Mesenchymal stem cell (in vitro differentiated cells and primary cell): Measurements from ENCODE around the gene UBE2E1.

Source experiments
- DNase-seq: peaks from one replicate; pipeline ENCODE4 v3.0.0-alpha.2; 2013
- H2AFZ ChIP-seq: one replicate; pipeline ENCODE4 v1.6.1; 2013; ENCODE audit warnings: low read depth, mild to moderate bottlenecking, control low read depth, inconsistent platforms, low read length, moderate library complexity
- H2AK5ac ChIP-seq: 2 replicates; pipeline ENCODE4 v1.6.1; 2013; ENCODE audit warnings: low read length, moderate library complexity, mild to moderate bottlenecking, inconsistent platforms; ENCODE audit not compliant: severe bottlenecking
- H2BK120ac ChIP-seq: one replicate; pipeline ENCODE4 v1.6.1; 2013; ENCODE audit warnings: low read depth, mild to moderate bottlenecking, inconsistent platforms, low read length, moderate library complexity
- H2BK12ac ChIP-seq, 2 experiments: one replicate each; pipeline ENCODE4 v1.6.1; 2013; ENCODE audit warnings: inconsistent platforms in 2 of 2, low read length in 2 of 2, mild to moderate bottlenecking in 2 of 2, moderate library complexity in 2 of 2, control low read depth in 1 of 2
- H2BK15ac ChIP-seq: one replicate; pipeline ENCODE4 v1.6.1; 2013; ENCODE audit warnings: mild to moderate bottlenecking, low read depth, inconsistent platforms; ENCODE audit not compliant: poor library complexity, severe bottlenecking
- H2BK5ac ChIP-seq: 2 replicates; pipeline ENCODE4 v1.6.1; 2013; ENCODE audit warnings: low read depth, mild to moderate bottlenecking, low read length, control low read depth, inconsistent platforms; ENCODE audit not compliant: poor library complexity, severe bottlenecking
- H3K14ac ChIP-seq, 2 experiments: one replicate each; pipeline ENCODE4 v1.6.1; 2013; ENCODE audit warnings: inconsistent platforms in 2 of 2, low read length in 2 of 2, control low read depth in 1 of 2, mild to moderate bottlenecking in 1 of 2, moderate library complexity in 1 of 2
- H3K18ac ChIP-seq, 2 experiments: one replicate each; pipeline ENCODE4 v1.6.1; 2013; ENCODE audit warnings: inconsistent platforms in 2 of 2, low read length in 2 of 2, control low read depth in 1 of 2, low read depth in 1 of 2, mild to moderate bottlenecking in 1 of 2
- H3K23ac ChIP-seq, 2 experiments: one replicate each; pipeline ENCODE4 v1.6.1; 2013; ENCODE audit warnings: inconsistent platforms in 2 of 2, low read length in 2 of 2, mild to moderate bottlenecking in 2 of 2, moderate library complexity in 2 of 2, control low read depth in 1 of 2
- H3K27ac ChIP-seq: 2 replicates; pipeline ENCODE4 v1.5.1; 2013; ENCODE audit warnings: mild to moderate bottlenecking, moderate library complexity, low read length, control low read depth, inconsistent platforms; ENCODE audit not compliant: poor library complexity, severe bottlenecking
- H3K27me3 ChIP-seq, 2 experiments: 2 replicates each; pipeline versions ENCODE4 v1.6.1 to v1.7.0; 2013; ENCODE audit warnings: low read length in 2 of 2, mild to moderate bottlenecking in 2 of 2, moderate library complexity in 2 of 2, control low read depth in 1 of 2, inconsistent platforms in 1 of 2; ENCODE audit not compliant: control insufficient read depth in 1 of 2, insufficient read depth in 1 of 2
- H3K36me3 ChIP-seq, 2 experiments: 2 replicates each; pipeline versions ENCODE4 v1.6.1 to v1.7.0; 2013; ENCODE audit warnings: low read length in 2 of 2, control low read depth in 1 of 2, inconsistent platforms in 1 of 2, low read depth in 1 of 2, mild to moderate bottlenecking in 1 of 2; ENCODE audit not compliant: insufficient read depth in 2 of 2, control insufficient read depth in 1 of 2
- H3K4ac ChIP-seq, 2 experiments: one replicate each; pipeline ENCODE4 v1.6.1; 2013; ENCODE audit warnings: inconsistent platforms in 2 of 2, low read length in 2 of 2, mild to moderate bottlenecking in 2 of 2, moderate library complexity in 2 of 2, control low read depth in 1 of 2, low read depth in 1 of 2
- H3K4me1 ChIP-seq: 2 replicates; pipeline ENCODE4 v1.6.1; 2013; ENCODE audit warnings: low read depth, low read length, control low read depth; ENCODE audit not compliant: control insufficient read depth, insufficient read depth
- H3K4me2 ChIP-seq: 2 replicates; pipeline ENCODE4 v1.6.1; 2013; ENCODE audit warnings: low read length, mild to moderate bottlenecking, inconsistent platforms; ENCODE audit not compliant: poor library complexity, severe bottlenecking
- H3K4me3 ChIP-seq, 2 experiments: 2 replicates each; pipeline versions ENCODE4 v1.5.1 to v1.7.0; 2013; ENCODE audit warnings: low read length in 2 of 2, mild to moderate bottlenecking in 2 of 2, control low read depth in 1 of 2, low read depth in 1 of 2; ENCODE audit not compliant: insufficient read depth in 1 of 2
- H3K79me1 ChIP-seq: replicated peaks from 2 replicates; pipeline ENCODE4 v1.6.1; 2013; ENCODE audit warnings: mild to moderate bottlenecking, control low read depth, low read length, inconsistent platforms; ENCODE audit not compliant: poor library complexity, severe bottlenecking
- H3K9ac ChIP-seq: 2 replicates; pipeline ENCODE4 v1.7.0; 2013; ENCODE audit warnings: mild to moderate bottlenecking, low read length, moderate library complexity
- H3K9me3 ChIP-seq: 2 replicates; pipeline ENCODE4 v1.7.0; 2013; ENCODE audit warnings: mild to moderate bottlenecking, low read length; ENCODE audit not compliant: control insufficient read depth
- H4K8ac ChIP-seq: one replicate; pipeline ENCODE4 v1.6.1; 2013; ENCODE audit warnings: inconsistent platforms, mild to moderate bottlenecking, low read length, moderate library complexity
- H4K91ac ChIP-seq: one replicate; pipeline ENCODE4 v1.6.1; 2013; ENCODE audit warnings: mild to moderate bottlenecking, low read length, inconsistent platforms
- WGBS: methylation state at CpG from one replicate; pipeline ENCODE4 v1.1.7; 2013; ENCODE audit warnings: mixed read lengths; 5-methylcytosine and 5-hydroxymethylcytosine counted together

Gene UBE2E1

DNA sequence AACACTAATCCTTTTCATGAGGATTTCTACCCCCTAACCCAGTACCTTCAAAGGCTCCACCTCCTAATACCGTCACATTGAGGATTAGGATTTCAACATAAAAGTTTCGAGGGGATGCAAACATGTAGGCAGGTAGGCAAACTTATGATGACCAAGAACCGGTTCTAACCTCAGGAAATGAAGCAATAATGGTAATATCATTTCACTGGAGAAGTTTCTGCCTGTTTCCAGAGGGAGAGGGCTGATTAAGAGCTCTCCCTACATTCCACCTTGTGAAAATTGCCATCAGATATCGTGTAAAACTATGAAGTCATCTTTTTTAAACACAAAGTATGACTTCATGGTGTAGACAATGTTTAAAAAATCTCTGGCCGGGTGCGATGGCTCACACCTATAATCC, 79.5 kb downstream of the UBE2E1 start:
- peaks cover 11 to 41% of the 10 kb centered on the region in 2 experiments for H3K36me3 ChIP-seq
- H2BK15ac ChIP-seq, result no peak overlapping the region
- H3K9ac ChIP-seq, result no peak overlapping the region
- H2AK5ac ChIP-seq, result no peak overlapping the region
- no peak overlapping the region for H3K27ac ChIP-seq
- WGBS, result 97% methylated on average over 5 of the region's 6 CpGs
- H3K4me2 ChIP-seq, result no peak overlapping the region
- H2AFZ ChIP-seq, result no peak overlapping the region
- DNase-seq, result no peak
- peaks cover 37% of the 10 kb centered on the region for H3K79me1 ChIP-seq
- H3K9me3 ChIP-seq, result no peaks in the 10 kb centered on the region
- no peak overlapping the region for H3K14ac ChIP-seq
- no peak overlapping the region for H3K18ac ChIP-seq
- no peak overlapping the region for H2BK5ac ChIP-seq
- no peak overlapping the region for H2BK120ac ChIP-seq
- no peak overlapping the region for H2BK12ac ChIP-seq
- no peaks in the 10 kb centered on the region for H3K27me3 ChIP-seq
- H3K23ac ChIP-seq, result no peak overlapping the region
- no peak overlapping the region for H4K91ac ChIP-seq
- peaks cover 1% of the 10 kb centered on the region for H3K4me1 ChIP-seq
- H4K8ac ChIP-seq, result no peak overlapping the region
- H3K4ac ChIP-seq, result no peak overlapping the region
- H3K4me3 ChIP-seq, result no peak overlapping the region

- DNase-seq, result no peak
- H4K91ac ChIP-seq, result no peak overlapping the region
- H3K18ac ChIP-seq, result no peak overlapping the region
- no peak overlapping the region for H3K27ac ChIP-seq
- no peak overlapping the region for H3K14ac ChIP-seq
- H3K9ac ChIP-seq, result no peak overlapping the region
- no peak overlapping the region for H3K4me2 ChIP-seq
- H3K4me3 ChIP-seq, result no peak overlapping the region
- H3K9me3 ChIP-seq, result no peaks in the 10 kb centered on the region
- H3K4me1 ChIP-seq, result peaks cover 1% of the 10 kb centered on the region
- WGBS, result 95% methylated on average over 3 of the region's 3 CpGs
- no peaks in the 10 kb centered on the region for H3K27me3 ChIP-seq
- no peak overlapping the region for H2BK12ac ChIP-seq
- H2AFZ ChIP-seq, result no peak overlapping the region
- H2BK15ac ChIP-seq, result no peak overlapping the region
- peaks cover 11 to 52% of the 10 kb centered on the region in 2 experiments for H3K36me3 ChIP-seq
- no peak overlapping the region for H2AK5ac ChIP-seq
- no peak overlapping the region for H3K23ac ChIP-seq
- no peak overlapping the region for H4K8ac ChIP-seq
- peaks cover 38% of the 10 kb centered on the region for H3K79me1 ChIP-seq
- no peak overlapping the region for H2BK5ac ChIP-seq
- H2BK120ac ChIP-seq, result no peak overlapping the region
- H3K4ac ChIP-seq, result no peak overlapping the region
Observed at GRCh38 chr3:23886311-23886710, 80.6 kb downstream of the UBE2E1 start.

GRCh38 chr3:23888617-23889228, 83.0 kb downstream of the UBE2E1 start:
- peak; percentile 57 for DNase-seq
- Histone ChIP-seq H2AK5ac (no peak overlapping the region), H3K4ac (no peak overlapping the region), H3K36me3 (peaks cover 3 to 62% of the 10 kb centered on the region in 2 experiments), H2BK12ac (no peak overlapping the region), H3K23ac (no peak overlapping the region), H3K9ac (peak overlapping the region; percentile 17), H3K4me2 (no peak overlapping the region), H3K4me1 (no peaks in the 10 kb centered on the region), H4K91ac (no peak overlapping the region), H2BK15ac (no peak overlapping the region), H3K4me3 (no peak overlapping the region), H2BK5ac (no peak overlapping the region), H4K8ac (no peak overlapping the region), H3K79me1 (peaks cover 29% of the 10 kb centered on the region), H3K9me3 (no peaks in the 10 kb centered on the region), H2BK120ac (no peak overlapping the region), H3K14ac (no peak overlapping the region), H3K27me3 (no peaks in the 10 kb centered on the region), H3K27ac (no peak overlapping the region), H2AFZ (no peak overlapping the region), H3K18ac (no peak overlapping the region)
- WGBS, result no CpG with 5 or more reads among the region's 3 CpGs

- H2AFZ ChIP-seq, result no peak overlapping the region
- peak overlapping the region; percentile 17 for H3K9ac ChIP-seq
- peaks cover 3 to 69% of the 10 kb centered on the region in 2 experiments for H3K36me3 ChIP-seq
- no peaks in the 10 kb centered on the region for H3K27me3 ChIP-seq
- no peak overlapping the region for H3K18ac ChIP-seq
- H3K27ac ChIP-seq, result no peak overlapping the region
- H3K9me3 ChIP-seq, result no peaks in the 10 kb centered on the region
- H2AK5ac ChIP-seq, result no peak overlapping the region
- H2BK120ac ChIP-seq, result no peak overlapping the region
- H2BK15ac ChIP-seq, result no peak overlapping the region
- DNase-seq, result no peak
- peaks cover 30% of the 10 kb centered on the region for H3K79me1 ChIP-seq
- no peak overlapping the region for H2BK12ac ChIP-seq
- H3K4me3 ChIP-seq, result no peak overlapping the region
- no peak overlapping the region for H4K8ac ChIP-seq
- H3K4ac ChIP-seq, result no peak overlapping the region
- no peak overlapping the region for H4K91ac ChIP-seq
- H3K4me1 ChIP-seq, result no peaks in the 10 kb centered on the region
- H3K14ac ChIP-seq, result no peak overlapping the region
- 100% methylated on average over 2 of the region's 2 CpGs for WGBS
- H2BK5ac ChIP-seq, result no peak overlapping the region
- no peak overlapping the region for H3K4me2 ChIP-seq
- no peak overlapping the region for H3K23ac ChIP-seq
Observed at GRCh38 chr3:23889386-23889785, 83.6 kb downstream of the UBE2E1 start.
